ENCODE measurements around the gene TGFBR3.

Gene TGFBR3

GRCh38 chr1:91735266-91735845 lies 150.6 kb downstream of the TGFBR3 start:
- H3K4me3 ChIP-seq (ENCODE audit: insufficient read depth in 1 of 2, low read depth in 1 of 2, low read length in 2 of 2): no peak overlapping the region
- H2BK5ac ChIP-seq (ENCODE audit: low read depth, low read length, poor library complexity, severe bottlenecking): no peak overlapping the region
- H3K9ac ChIP-seq (ENCODE audit: low read length): no peak overlapping the region
- peaks cover 0 to 93% of the 10 kb centered on the region in 2 experiments for H3K36me3 ChIP-seq (ENCODE audit: control insufficient read depth in 1 of 2, insufficient read depth in 2 of 2, low read depth in 1 of 2, low read length in 2 of 2)
- peaks cover 28% of the 10 kb centered on the region for H3K4me1 ChIP-seq (ENCODE audit: control insufficient read depth, insufficient read depth, low read depth, low read length)
- H3K9me3 ChIP-seq (ENCODE audit: control insufficient read depth, low read length): no peaks in the 10 kb centered on the region
- H2BK120ac ChIP-seq (ENCODE audit: low read depth, low read length): no peak overlapping the region
- H3K79me1 ChIP-seq (replicated peaks; ENCODE audit: low read length, poor library complexity, severe bottlenecking): peaks cover 12% of the 10 kb centered on the region
- H3K18ac ChIP-seq (ENCODE audit: low read depth in 1 of 2, low read length in 2 of 2): no peak overlapping the region
- no peak overlapping the region for H3K23ac ChIP-seq (ENCODE audit: low read length in 2 of 2)
- no peaks in the 10 kb centered on the region for H3K27me3 ChIP-seq (ENCODE audit: control insufficient read depth in 1 of 2, insufficient read depth in 1 of 2, low read length in 2 of 2)
- no peak for DNase-seq
- no peak overlapping the region for H2BK15ac ChIP-seq (ENCODE audit: low read depth, poor library complexity, severe bottlenecking)
- H2AK5ac ChIP-seq (ENCODE audit: low read length, severe bottlenecking): no peak overlapping the region
- no peak overlapping the region for H4K8ac ChIP-seq (ENCODE audit: low read length)
- 86% methylated on average over 3 of the region's 4 CpGs for WGBS
- H4K91ac ChIP-seq (ENCODE audit: low read length): no peak overlapping the region
- H3K14ac ChIP-seq (ENCODE audit: low read length in 2 of 2): no peak overlapping the region
- H2BK12ac ChIP-seq (ENCODE audit: low read length in 2 of 2): no peak overlapping the region
- H3K27ac ChIP-seq (ENCODE audit: low read length, poor library complexity, severe bottlenecking): no peak overlapping the region
- no peak overlapping the region for H2AFZ ChIP-seq (ENCODE audit: low read depth, low read length)
- H3K4ac ChIP-seq (ENCODE audit: low read depth in 1 of 2, low read length in 2 of 2): no peak overlapping the region
- no peak overlapping the region for H3K4me2 ChIP-seq (ENCODE audit: low read length, poor library complexity, severe bottlenecking)

GRCh38 chr1:91734761-91735160 lies 151.2 kb downstream of the TGFBR3 start:
- Histone ChIP-seq H2BK15ac (ENCODE audit: low read depth, poor library complexity, severe bottlenecking) (no peak overlapping the region), H2BK5ac (ENCODE audit: low read depth, low read length, poor library complexity, severe bottlenecking) (no peak overlapping the region), H3K4me2 (ENCODE audit: low read length, poor library complexity, severe bottlenecking) (no peak overlapping the region), H2AFZ (ENCODE audit: low read depth, low read length) (no peak overlapping the region), H3K4ac (ENCODE audit: low read depth in 1 of 2, low read length in 2 of 2) (no peak overlapping the region), H2BK120ac (ENCODE audit: low read depth, low read length) (no peak overlapping the region), H3K23ac (ENCODE audit: low read length in 2 of 2) (no peak overlapping the region), H3K36me3 (ENCODE audit: control insufficient read depth in 1 of 2, insufficient read depth in 2 of 2, low read depth in 1 of 2, low read length in 2 of 2) (peaks cover 0 to 99% of the 10 kb centered on the region in 2 experiments), H3K27ac (ENCODE audit: low read length, poor library complexity, severe bottlenecking) (no peak overlapping the region), H4K91ac (ENCODE audit: low read length) (no peak overlapping the region), H3K14ac (ENCODE audit: low read length in 2 of 2) (no peak overlapping the region), H3K4me1 (ENCODE audit: control insufficient read depth, insufficient read depth, low read depth, low read length) (peaks cover 28% of the 10 kb centered on the region), H3K9ac (ENCODE audit: low read length) (no peak overlapping the region), H3K9me3 (ENCODE audit: control insufficient read depth, low read length) (no peaks in the 10 kb centered on the region), H3K4me3 (ENCODE audit: insufficient read depth in 1 of 2, low read depth in 1 of 2, low read length in 2 of 2) (no peak overlapping the region), H2AK5ac (ENCODE audit: low read length, severe bottlenecking) (peak overlapping the region; percentile 60), H3K79me1 (replicated peaks; ENCODE audit: low read length, poor library complexity, severe bottlenecking) (peaks cover 11% of the 10 kb centered on the region), H2BK12ac (ENCODE audit: low read length in 2 of 2) (no peak overlapping the region), H4K8ac (ENCODE audit: low read length) (no peak overlapping the region), H3K18ac (ENCODE audit: low read depth in 1 of 2, low read length in 2 of 2) (no peak overlapping the region), H3K27me3 (ENCODE audit: control insufficient read depth in 1 of 2, insufficient read depth in 1 of 2, low read length in 2 of 2) (no peaks in the 10 kb centered on the region)
- WGBS: over 99% methylated on average over 8 of the region's 8 CpGs
- no peak for DNase-seq

GRCh38 chr1:91733108-91733710 lies 152.7 kb downstream of the TGFBR3 start:
- Histone ChIP-seq H3K23ac (ENCODE audit: low read length in 2 of 2) (no peak overlapping the region), H4K91ac (ENCODE audit: low read length) (no peak overlapping the region), H3K4ac (ENCODE audit: low read depth in 1 of 2, low read length in 2 of 2) (no peak overlapping the region), H2BK120ac (ENCODE audit: low read depth, low read length) (no peak overlapping the region), H3K27me3 (ENCODE audit: control insufficient read depth in 1 of 2, insufficient read depth in 1 of 2, low read length in 2 of 2) (no peaks in the 10 kb centered on the region), H2AK5ac (ENCODE audit: low read length, severe bottlenecking) (peak overlapping the region; percentile 99), H2BK5ac (ENCODE audit: low read depth, low read length, poor library complexity, severe bottlenecking) (peak overlapping the region; percentile 61), H3K9ac (ENCODE audit: low read length) (peak overlapping the region; percentile 70), H3K14ac (ENCODE audit: low read length in 2 of 2) (no peak overlapping the region), H3K18ac (ENCODE audit: low read depth in 1 of 2, low read length in 2 of 2) (no peak overlapping the region), H3K36me3 (ENCODE audit: control insufficient read depth in 1 of 2, insufficient read depth in 2 of 2, low read depth in 1 of 2, low read length in 2 of 2) (peaks cover 3 to 99% of the 10 kb centered on the region in 2 experiments), H2BK15ac (ENCODE audit: low read depth, poor library complexity, severe bottlenecking) (no peak overlapping the region), H3K4me3 (ENCODE audit: insufficient read depth in 1 of 2, low read depth in 1 of 2, low read length in 2 of 2) (no peak overlapping the region), H3K79me1 (replicated peaks; ENCODE audit: low read length, poor library complexity, severe bottlenecking) (peaks cover 8% of the 10 kb centered on the region), H4K8ac (ENCODE audit: low read length) (no peak overlapping the region), H2AFZ (ENCODE audit: low read depth, low read length) (no peak overlapping the region), H3K4me1 (ENCODE audit: control insufficient read depth, insufficient read depth, low read depth, low read length) (peaks cover 28% of the 10 kb centered on the region), H3K27ac (ENCODE audit: low read length, poor library complexity, severe bottlenecking) (peak overlapping the region; percentile 98), H2BK12ac (ENCODE audit: low read length in 2 of 2) (no peak overlapping the region), H3K4me2 (ENCODE audit: low read length, poor library complexity, severe bottlenecking) (no peak overlapping the region), H3K9me3 (ENCODE audit: control insufficient read depth, low read length) (no peaks in the 10 kb centered on the region)
- no peak for DNase-seq
- 75% methylated on average over 6 of the region's 8 CpGs for WGBS

GRCh38 chr1:91732291-91733107 lies 153.5 kb downstream of the TGFBR3 start:
- no peak overlapping the region for H3K14ac ChIP-seq (ENCODE audit: low read length in 2 of 2)
- DNase-seq: peak; percentile 80
- H3K4me2 ChIP-seq (ENCODE audit: low read length, poor library complexity, severe bottlenecking): peak overlapping the region; percentile 60
- H3K4ac ChIP-seq (ENCODE audit: low read depth in 1 of 2, low read length in 2 of 2): peak overlapping the region in 1 of 2 experiments; percentile 11
- H3K36me3 ChIP-seq (ENCODE audit: control insufficient read depth in 1 of 2, insufficient read depth in 2 of 2, low read depth in 1 of 2, low read length in 2 of 2): peaks cover 3 to 99% of the 10 kb centered on the region in 2 experiments
- H3K27me3 ChIP-seq (ENCODE audit: control insufficient read depth in 1 of 2, insufficient read depth in 1 of 2, low read length in 2 of 2): no peaks in the 10 kb centered on the region
- H3K23ac ChIP-seq (ENCODE audit: low read length in 2 of 2): peak overlapping the region in 1 of 2 experiments; percentile 36
- H3K9ac ChIP-seq (ENCODE audit: low read length): peak overlapping the region; percentile 70
- peak overlapping the region; percentile 61 to 67 for H3K18ac ChIP-seq (ENCODE audit: low read depth in 1 of 2, low read length in 2 of 2)
- H3K4me1 ChIP-seq (ENCODE audit: control insufficient read depth, insufficient read depth, low read depth, low read length): peaks cover 27% of the 10 kb centered on the region
- H3K79me1 ChIP-seq (replicated peaks; ENCODE audit: low read length, poor library complexity, severe bottlenecking): peaks cover 8% of the 10 kb centered on the region
- H2BK5ac ChIP-seq (ENCODE audit: low read depth, low read length, poor library complexity, severe bottlenecking): peak overlapping the region; percentile 76
- WGBS: 60% methylated on average over 12 of the region's 15 CpGs
- H2BK12ac ChIP-seq (ENCODE audit: low read length in 2 of 2): peak overlapping the region in 1 of 2 experiments; percentile 16
- H3K9me3 ChIP-seq (ENCODE audit: control insufficient read depth, low read length): no peaks in the 10 kb centered on the region
- no peak overlapping the region for H3K4me3 ChIP-seq (ENCODE audit: insufficient read depth in 1 of 2, low read depth in 1 of 2, low read length in 2 of 2)
- H4K91ac ChIP-seq (ENCODE audit: low read length): peak overlapping the region; percentile 35
- H4K8ac ChIP-seq (ENCODE audit: low read length): no peak overlapping the region
- no peak overlapping the region for H2BK15ac ChIP-seq (ENCODE audit: low read depth, poor library complexity, severe bottlenecking)
- H2AK5ac ChIP-seq (ENCODE audit: low read length, severe bottlenecking): peak overlapping the region; percentile 86
- no peak overlapping the region for H2AFZ ChIP-seq (ENCODE audit: low read depth, low read length)
- no peak overlapping the region for H2BK120ac ChIP-seq (ENCODE audit: low read depth, low read length)
- peak overlapping the region; percentile 98 for H3K27ac ChIP-seq (ENCODE audit: low read length, poor library complexity, severe bottlenecking)

Data from mesenchymal stem cell (in vitro differentiated cells and primary cell).